NCI-H2196 (cell line): ENCODE results near the gene RECK.
"Not testable (repeated sequence)": the region's sequence is repeated elsewhere in the genome, so short reads cannot be mapped to it uniquely, and the experiment has no call there.

Experiments used
- DNase-seq: peaks from one replicate; lab custom pipeline; 2025; ENCODE audit not compliant: unreplicated experiment; lab: John Stamatoyannopoulos, UW

RECK gene

DNA sequence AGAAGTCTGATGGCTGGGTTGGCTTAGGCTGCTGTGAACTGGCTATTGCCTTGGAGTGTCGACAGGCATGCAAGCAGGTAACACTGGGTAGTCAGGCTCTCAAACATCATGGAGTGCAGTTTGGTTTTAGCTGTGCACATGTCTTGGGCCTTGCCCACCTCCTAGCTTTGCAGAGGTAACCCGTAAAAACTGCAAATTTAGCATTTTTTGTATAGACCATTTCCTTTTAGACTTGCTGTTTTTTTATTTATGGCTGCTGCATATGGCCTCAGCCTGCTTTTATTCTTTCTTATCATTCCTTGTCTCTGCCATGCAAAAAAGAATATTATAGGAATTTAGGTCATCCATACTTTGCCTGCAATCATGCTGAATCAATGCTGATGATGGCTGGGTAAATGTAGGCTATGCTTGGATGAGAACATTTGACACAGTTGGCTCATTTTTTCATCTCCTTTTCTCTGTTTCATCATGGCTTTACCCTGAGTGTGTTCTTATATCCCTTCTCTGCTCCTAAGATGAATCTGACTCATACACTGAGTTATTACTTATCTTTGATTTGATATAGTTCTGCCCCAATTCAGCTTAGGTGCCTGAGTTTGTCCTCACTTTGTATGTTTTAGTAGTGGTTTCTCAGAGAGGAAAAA lies 27.2 kb downstream of the RECK start:
- no peak for DNase-seq

DNA sequence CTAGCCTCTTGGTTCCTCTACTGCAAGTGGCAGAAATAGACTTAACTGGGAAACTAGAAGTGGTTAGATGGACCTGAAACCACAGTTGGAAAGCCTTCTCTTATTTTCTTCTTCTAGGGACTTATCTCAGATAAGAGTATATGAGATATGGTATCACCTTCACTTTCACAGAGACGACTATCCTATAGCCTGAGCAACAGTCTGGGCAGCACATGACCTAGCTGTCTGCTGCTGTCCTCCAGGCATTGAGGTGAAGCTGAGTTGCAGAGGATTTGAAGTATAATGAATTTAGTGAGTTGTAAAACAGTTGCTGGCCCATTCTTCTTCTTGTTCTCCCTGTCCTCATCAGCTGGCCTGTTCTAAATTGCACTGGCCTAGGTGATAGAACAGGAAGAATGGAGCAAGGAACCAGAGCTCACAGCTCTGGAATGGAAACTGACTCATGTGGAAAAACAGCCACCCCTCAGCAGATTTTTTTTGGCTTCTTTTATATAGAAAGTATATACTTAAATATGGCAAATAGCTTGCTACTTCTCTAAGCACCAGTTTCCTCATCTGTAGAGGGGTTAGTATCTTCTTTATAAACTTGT lies 27.8 kb downstream of the RECK start:
- no peak for DNase-seq

DNA sequence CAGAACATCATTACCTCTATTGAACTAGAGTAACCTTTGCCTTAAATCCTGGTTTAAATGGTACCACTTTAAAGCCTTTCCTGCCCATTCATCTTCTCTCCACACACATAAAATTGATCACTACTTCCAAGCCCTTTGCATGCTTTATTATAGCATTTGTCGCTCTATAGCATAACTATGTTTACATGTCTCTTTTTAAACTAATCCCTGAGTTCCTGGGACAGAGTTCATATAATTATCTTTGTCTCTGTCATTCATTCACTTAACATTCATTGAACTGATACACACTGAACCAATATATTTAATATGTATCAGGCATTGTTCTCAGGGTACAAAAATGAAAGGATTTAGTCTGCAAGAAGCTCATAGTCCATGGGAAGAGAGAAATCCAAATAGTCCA lies 37.3 kb downstream of the RECK start:
- no peak for DNase-seq

DNA sequence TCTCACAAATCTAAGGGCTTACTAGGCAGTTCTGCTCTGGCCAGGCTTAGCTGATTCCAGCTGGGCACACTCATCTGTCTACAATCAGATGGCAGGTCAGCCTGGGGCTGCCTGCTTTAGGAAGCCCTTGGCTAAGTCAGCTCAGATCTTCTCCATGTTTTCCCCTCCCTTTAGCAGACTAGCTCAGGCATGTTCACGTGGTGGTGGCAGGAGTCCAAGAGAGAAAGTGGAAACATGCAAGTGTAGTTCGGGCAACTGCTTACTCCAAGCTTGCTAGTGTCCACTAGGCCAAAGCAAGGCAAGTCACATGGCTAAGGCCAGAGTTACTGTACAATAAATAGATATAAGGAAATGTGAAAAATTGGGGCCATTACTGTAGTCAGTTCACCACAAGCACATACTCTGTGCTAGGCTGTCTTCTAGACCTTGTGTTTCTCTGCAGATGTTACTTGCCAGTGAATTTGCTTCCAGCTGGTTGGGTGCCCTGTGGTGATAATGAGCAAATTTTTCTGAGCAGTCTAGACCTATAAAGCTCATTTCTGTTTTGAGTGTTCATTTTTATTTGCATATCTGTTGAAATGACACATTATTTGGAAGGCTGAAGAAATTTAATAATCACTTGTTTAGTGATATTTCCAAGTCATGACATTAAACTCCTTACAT lies 38.3 kb downstream of the RECK start:
- DNase-seq = peak; percentile 49

DNA sequence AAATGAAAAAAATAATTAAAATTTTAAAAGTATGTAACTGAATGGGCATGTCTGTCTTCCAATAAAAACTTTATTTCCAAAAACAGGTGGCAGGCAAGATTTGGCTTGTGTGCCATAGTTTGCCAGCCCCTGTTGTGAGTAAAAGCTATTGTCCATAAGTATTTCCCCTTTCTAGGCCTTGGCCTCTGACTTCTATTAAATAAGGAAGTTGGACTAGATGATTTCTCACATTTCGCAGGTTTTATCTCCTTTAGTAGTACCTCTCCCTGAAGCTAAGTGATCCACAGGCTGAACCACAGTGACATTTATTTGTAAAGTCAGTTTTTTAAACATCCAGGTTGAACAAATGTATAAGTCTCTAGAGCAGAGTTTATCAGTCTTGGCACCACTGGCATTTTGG lies 41.3 kb downstream of the RECK start:
- no peak for DNase-seq

DNA sequence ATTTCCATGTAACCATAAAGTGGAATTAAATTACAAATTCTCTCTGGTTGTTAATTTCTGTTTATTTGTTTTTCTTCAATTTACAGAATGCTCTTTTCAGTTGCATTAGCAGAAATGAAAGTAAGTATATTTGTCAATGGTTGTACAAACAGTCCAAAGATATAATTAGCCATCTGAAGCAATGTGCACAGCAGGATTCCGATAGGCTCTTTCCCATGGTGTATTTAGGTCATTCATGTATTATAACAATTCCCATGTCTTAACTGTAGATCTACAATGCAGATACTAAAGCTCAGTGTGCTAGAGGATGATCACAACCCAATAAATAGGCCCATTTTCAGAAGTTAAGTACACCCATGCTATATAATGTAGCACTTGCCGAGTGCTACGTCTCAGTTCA lies 43.8 kb downstream of the RECK start:
- no peak for DNase-seq

DNA sequence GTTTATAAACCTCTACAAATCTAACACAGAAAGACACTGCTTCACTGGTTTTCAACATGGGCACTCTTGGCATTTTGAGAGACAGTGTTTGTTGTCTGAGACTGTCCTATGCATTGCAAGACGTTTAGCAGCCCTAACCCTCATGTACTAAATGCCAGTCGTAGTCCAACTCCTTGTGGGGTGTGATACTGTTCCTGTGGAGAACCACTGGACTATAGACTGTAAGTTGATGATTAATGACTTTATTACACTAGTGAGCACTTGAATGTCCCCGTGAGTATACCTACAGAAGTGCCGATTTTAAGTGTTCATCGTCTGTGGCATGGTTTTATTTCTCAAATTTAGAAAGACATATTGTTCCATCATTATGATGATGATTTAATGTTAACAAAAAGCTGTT lies 46.2 kb downstream of the RECK start:
- no peak for DNase-seq

DNA sequence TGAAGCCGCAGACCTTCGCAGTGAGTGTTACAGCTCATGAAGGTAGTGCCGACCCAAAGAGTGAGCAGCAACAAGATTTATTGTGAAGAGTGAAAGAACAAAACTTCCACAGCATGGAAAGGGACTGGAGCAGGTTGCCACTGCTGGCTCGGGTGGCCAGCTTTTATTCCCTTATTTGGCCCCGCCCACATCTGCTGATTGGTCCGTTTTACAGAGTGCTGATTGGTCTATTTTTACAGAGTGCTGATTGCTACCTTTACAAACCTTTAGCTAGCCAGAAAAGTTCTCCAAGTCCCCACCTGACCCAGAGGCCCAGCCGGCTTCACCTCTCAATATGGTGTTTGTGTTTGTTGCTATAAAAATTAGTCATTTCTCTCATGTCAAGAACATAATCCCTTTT lies 49.7 kb downstream of the RECK start:
- no peak for DNase-seq

DNA sequence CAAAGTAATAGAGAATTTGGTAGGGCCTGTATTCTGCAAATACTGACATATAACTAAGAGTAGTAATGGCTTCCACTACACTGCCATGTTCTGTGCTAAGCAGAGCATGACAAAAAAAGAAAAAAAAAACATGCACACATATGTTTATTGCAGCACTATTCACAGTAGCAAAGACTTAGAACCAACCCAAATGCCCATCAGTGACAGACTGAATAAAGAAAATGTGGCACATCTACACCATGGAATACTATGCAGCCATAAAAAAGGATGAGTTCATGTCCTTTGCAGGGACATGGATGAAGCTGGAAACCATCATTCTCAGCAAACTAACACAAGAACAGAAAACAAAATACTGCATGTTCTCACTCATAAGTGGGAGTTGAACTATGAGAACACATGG lies 50.3 kb downstream of the RECK start:
- DNase-seq = not testable (repeated sequence)

DNA sequence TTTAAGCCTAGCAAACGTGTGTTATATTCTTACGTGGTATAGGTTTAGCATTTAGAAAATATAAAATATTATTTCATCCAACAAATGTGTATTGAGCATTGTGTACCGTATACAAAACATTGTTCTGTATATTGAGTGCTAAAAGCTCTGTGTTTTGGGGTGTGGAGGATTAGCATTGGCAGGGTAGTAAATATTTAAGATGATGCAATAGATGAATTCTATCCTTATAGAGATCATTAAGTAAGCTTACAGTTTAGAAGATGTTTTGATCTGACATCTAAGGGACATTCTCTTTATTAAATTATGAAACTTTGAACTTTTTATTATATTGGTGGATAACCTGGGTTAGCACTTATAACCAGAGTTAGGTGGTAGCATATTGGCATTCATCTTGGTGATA lies 51.3 kb downstream of the RECK start:
- DNase-seq = no peak

DNA sequence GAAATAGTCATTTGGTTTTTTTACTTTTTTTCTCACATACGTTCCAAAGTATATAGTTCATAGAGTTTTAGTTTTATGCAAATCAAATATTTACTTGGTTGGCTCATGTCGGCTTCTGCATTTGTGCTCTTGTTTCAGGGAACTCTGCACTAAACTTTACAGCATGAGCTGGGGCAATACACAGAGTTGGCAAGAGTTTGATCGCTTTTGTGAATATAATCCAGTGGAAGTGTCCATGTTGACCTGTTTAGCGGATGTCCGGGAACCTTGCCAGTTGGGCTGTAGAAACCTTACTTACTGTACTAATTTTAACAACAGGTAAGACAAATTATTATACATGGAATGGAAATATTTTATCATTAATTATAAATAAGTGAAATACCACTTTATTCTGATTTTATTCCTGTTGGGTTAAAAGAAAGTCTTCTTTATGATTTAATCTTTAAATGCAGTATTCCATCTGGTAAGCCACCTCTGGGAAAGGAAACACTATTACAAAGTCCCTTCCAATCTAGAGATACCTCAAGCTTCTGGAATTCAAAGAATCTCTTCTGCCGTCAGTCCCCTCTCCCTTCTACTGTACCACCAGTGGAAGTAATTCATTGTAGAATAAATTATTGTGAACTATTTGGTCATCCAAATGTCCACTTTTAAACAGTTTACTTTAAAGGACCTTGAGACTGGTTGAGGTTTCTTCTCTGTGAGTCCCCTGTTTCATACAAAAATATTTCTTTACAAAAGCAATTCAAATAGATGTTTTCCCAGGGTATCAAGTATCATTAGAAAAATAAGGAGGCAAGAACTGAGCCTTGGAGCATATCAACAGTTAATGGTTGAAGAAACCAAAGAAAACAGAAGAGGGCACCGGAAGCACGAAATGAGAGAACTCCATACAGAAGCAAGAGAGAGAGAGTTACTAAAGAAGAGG lies 54.6 kb downstream of the RECK start:
- peak; percentile 27 for DNase-seq

DNA sequence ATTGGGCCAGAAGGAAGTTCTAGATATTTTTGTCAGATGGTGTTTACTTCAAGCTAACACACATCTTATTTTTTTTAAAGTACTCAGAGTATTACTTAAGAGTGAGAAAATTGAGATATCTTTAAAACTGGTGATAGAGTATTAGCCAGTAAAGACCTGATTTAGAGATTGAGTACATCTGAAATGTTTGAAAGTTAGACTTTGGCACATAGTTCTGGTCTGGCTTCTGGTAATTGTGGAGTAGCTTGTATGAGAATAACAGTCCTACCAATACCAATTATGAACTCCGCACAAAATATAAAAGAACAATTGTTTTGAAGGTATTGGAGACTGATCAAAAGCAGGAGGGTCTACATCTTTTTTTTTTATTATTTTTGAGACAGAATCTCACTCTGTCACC lies 55.3 kb downstream of the RECK start:
- DNase-seq = no peak

DNA sequence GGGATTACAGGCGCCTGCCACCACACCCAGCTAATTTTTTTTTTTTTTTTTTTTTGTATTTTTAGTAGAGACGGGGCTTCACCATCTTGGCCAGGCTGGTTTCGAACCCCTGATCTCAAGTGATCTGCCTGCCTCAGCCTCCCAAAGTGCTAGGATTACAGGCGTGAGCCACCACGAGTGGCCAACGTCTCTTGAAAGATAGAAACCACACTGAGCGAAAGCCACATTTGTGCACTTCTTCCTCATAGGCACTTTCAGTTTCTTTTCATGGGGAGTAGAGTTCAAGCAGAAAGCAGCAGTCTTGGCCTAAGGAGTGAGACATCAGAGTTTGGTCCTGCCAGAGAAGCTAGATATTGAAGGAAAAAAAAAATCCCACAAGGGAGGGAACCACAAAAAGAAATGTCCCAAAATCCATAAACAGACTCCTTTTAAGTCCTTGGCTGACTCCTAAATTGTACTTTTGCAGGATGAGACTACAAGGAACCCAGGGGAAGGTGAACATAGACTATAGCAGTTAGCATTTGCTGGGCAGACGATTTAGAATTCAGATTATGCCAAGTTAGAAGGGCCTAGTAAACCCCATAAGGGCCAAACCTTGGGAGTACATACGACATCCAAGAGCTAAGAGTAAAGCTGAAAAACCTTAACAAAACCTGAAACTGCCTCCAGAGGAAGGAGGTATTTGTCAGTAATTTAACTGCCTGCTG lies 55.9 kb downstream of the RECK start:
- no peak for DNase-seq

DNA sequence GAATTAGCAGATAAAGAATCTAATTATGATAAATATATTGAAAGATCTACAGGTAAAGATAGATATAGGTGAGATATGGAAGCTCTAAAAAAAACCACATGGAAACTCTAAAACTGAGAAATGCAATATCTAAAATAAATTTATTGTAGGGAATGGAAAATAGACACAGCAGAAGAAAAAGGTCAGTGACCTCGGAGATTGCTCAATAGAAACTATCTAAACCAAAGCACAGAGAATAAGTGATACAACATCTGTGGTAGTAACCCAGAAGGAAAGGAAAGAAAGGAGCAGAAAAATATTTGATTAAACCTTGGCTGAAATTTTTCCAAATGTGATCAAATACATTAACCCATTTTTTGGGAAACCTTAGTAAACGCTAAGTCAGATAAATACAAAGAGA lies 56.7 kb downstream of the RECK start:
- no peak for DNase-seq

DNA sequence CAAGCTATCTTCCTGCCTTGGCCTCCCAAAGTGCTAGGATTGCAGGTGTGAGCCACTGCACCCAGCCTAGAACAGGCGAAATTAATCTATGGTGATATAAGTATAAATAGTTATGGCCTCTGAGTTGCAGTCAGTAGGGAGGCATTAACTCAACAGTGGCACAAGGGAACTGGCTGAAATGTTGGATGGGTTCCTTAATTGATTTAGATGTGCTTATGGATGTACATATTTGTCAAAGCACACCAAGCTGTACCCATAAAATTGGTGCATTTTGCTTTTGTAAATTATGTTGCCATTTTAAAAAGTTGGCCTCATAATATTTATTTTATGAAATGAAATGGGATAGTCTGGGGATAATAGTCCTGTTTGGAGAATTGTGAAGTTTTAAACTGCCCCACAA lies 63.0 kb downstream of the RECK start:
- no peak for DNase-seq

DNA sequence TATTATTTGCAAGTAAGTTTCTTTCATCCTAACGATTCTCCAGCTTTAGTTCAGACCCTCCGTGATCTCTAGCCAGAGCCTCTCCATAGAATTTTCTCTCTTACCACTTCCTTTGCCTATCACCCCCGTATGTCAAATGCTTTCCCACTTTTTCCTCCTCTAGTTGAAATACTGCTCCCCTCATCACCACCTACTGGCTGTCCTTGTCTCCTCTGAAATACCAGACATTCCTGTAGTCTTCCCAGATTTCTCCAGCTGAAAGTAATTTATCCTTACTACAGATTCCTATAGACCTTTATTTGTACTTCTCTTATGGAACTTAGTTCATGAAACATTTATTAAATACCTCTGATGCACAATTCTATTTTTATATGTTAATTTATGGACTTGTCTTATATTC lies 63.8 kb downstream of the RECK start:
- no peak for DNase-seq

DNA sequence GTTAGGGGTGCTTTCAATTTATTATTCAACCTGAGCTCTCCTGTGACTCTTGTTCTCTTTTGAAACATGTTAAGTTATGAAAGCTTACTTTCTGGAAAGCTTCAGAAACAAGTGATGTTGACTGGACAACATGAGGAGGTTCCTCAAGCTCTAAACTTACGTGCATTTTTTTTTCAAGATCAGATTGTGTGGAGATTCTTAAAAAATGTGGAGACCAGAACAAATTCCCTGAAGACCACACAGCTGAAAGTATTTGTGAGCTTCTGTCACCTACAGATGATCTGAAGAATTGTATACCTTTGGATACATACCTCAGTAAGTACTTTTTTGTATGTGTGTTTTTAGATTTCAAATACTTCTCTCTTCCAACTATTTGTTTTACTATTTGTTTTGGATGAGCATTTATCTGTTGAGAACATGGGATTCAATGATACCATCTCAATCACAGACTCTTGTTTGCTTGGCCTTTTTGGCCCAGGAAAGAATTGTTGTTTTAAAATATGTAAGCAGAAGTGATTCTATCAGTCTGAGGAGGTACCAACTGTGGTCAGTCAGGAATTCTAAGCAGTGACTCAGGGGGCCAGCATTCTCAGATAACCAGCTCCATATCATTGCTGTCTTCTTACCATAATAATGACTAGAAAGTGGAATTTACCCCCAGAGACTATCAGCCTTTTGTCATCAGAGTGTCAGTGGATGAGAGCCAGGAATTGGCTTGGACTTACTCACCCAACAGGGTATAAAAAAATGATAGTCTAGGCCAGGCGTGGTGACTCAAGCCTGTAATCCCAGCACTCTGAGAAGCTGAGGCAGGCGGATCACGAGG lies 65.4 kb downstream of the RECK start:
- peak; percentile 28 for DNase-seq

DNA sequence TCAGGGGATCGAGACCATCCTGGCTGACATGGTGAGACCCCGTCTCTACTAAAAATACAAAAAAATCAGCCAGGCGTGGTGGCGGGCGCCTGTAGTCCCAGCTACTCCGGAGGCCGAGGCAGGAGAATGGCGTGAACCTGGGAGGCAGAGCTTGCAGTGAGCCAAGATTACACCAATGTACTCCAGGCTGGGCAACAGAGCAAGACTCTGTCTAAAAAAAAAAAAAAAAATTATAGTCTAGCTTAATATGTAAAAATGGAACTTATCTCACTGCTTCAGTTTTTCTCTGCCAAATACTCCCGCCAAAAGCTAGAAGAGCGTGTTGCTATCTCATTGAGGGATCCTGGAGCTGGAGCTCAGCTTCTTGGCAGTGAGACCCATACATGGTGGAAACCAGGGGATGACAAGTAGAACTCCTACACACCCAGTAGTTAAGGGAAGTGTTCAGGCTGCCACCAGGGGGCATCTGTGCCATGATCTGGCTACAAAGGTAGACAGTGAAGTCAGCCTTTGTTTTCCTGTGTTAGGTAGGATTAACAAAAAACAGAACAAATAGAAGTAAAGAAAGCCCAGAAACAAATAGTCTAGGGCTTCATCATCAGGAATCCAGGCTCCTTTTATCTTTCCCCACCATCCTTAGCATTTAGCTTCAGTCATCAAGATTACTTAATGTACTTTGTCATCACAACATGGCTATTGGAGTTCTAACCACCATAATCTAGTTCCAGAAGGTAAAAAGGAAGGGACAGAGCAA lies 66.2 kb downstream of the RECK start:
- peak; percentile 72 for DNase-seq

DNA sequence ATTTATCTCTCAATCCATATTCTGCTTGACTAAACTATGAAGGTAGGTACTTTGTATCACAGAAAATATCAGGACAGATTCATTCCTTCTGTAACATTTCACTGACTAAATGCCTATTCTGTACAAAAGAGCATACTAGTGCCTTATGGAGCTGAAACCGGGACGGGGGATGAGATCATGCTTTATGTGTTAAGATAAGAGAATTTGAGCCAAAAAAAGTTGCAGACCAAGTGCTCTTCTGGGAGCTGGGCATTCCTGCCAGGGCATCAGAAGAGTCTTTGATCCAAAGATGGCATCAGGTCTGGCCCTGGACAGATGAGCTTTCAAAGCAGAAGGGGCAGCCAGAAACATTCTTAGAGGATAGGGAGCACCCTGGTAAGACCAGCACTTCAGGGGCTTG lies 72.4 kb downstream of the RECK start:
- DNase-seq = no peak
